Measurements from ENCODE around the gene LCK. TPM values are rescaled to one million over a fixed set of nuclear protein-coding genes. Genes with fewer than 3 reads are reported as not detected.
"Not testable (repeated sequence)": the region's sequence is repeated elsewhere in the genome, so short reads cannot be mapped to it uniquely, and the experiment has no call there.

LCK gene
- total and polyA plus RNA-seq, 9 of the 15 experiments (the other 6 are each of a cell fraction or from before 2014, with no cell fraction given) = 0.04 to 0.47 (median 0.13) TPM; not detected in 6

DNA sequence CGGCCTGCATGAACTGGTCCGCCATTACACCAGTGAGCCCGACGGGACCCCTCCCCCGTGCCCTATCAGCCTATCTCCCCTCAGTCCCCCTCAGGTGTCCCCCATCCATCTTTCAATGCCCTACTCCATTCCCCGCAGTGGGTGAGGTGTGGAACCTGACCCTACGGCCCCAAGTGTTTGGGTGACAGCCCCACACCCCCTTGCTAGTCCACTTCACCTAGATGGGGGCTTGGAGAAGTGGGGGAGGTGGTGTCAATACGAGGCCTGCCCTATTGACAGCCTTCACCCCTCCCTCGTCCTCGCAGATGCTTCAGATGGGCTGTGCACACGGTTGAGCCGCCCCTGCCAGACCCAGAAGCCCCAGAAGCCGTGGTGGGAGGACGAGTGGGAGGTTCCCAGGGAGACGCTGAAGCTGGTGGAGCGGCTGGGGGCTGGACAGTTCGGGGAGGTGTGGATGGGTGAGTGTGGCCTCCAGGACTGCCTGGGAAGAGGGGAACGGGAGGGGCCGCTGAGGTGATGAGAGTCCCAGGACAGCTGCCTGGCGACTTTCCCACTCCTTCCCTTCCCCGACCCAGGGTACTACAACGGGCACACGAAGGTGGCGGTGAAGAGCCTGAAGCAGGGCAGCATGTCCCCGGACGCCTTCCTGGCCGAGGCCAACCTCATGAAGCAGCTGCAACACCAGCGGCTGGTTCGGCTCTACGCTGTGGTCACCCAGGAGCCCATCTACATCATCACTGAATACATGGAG lies 25.1 kb downstream of the LCK start:
- Histone ChIP-seq H3K4me3 (no peak overlapping the region), H3K27me3 (ENCODE audit: control insufficient read depth in 2 of 2, insufficient read depth in 2 of 2, low read length in 2 of 2) (peaks cover 0 to 13% of the 10 kb centered on the region in 2 experiments; a peak in 2 of 5 replicates), H4K20me1 (replicated peaks; ENCODE audit: control insufficient read depth, insufficient read depth, low read length) (no peaks in the 10 kb centered on the region), H3K79me2 (ENCODE audit: control insufficient read depth, insufficient read depth, low read length) (no peaks in the 10 kb centered on the region), H3K4me2 (ENCODE audit: insufficient read depth, low read length) (no peak overlapping the region), H3K27ac (ENCODE audit: extremely low read depth, low read depth, low read length) (no peak overlapping the region), H3K36me3 (ENCODE audit: control insufficient read depth, insufficient read depth, low read length) (no peaks in the 10 kb centered on the region), H3K9ac (ENCODE audit: insufficient read depth in 1 of 2, low read depth in 2 of 2, low read length in 2 of 2) (peak overlapping the region in 1 of 2 experiments; percentile 31; a peak in 2 of 4 replicates), H3K9me3 (replicated peaks; ENCODE audit: control insufficient read depth, insufficient read depth, low read depth, low read length) (no peaks in the 10 kb centered on the region), H3K9me1 (ENCODE audit: control insufficient read depth, insufficient read depth, low read length) (no peaks in the 10 kb centered on the region), H2AFZ (ENCODE audit: low read depth, low read length) (peak overlapping the region; percentile 17; the same call in 1 of the 2 replicates), H3K4me1 (replicated peaks in 1 of 2; ENCODE audit: control insufficient read depth in 2 of 2, insufficient read depth in 2 of 2, low read length in 2 of 2) (peaks cover 8 to 34% of the 10 kb centered on the region in 2 experiments; a peak in 4 of 5 replicates)
- in situ Hi-C loops (cut with MboI) (no loop called here), intact Hi-C loops (cut with micrococcal nuclease) (no loop called here)
- POLR2A ChIA-PET = interaction anchor here (1.5 kb wide), 1 partner anchor 19 kb away, joined by 4 read pairs; no protein-coding TSS in a partner anchor
- ATAC-seq (peak; percentile 34), DNase-seq (ENCODE audit: extremely low read depth in 1 of 4, low spot score in 3 of 4) (peak in 2 of 4 experiments; percentile 45 to 47), FAIRE-seq (no peak)
- BruUV-seq (replicated peaks) = no TSS peak
- 35% methylated on average over 28 of the region's 30 CpGs for WGBS (ENCODE audit: insufficient coverage, low coverage, missing lambda C conversion rate)
- CTCF ChIA-PET (ENCODE audit: low intra/inter-chr PET ratio) = interaction anchor here (0.6 kb wide), 1 partner anchor 299 kb away, joined by 4 read pairs; no protein-coding TSS in a partner anchor
- TF ChIP-seq ZNF175 (CRISPR knock-in tag; IDR thresholded peaks at IDR 0.05; ENCODE audit: low read depth) = no peak

DNA sequence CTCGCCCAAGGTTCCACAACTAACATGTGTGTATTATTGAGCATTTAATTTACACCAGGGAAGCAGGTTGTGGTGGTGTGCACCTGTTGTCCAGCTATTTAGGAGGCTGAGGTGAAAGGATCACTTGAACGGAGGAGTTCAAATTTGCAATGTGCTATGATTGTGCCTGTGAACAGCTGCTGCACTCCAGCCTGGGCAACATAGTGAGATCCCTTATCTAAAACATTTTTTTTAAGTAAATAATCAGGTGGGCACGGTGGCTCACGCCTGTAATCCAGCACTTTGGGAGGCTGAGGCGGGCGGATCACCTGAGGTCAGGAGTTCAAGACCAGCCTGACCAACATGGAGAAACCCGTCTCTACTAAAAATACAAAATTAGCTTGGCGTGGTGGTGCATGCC lies 33.7 kb downstream of the LCK start:
- H3K9ac ChIP-seq (ENCODE audit: insufficient read depth in 1 of 2, low read depth in 2 of 2, low read length in 2 of 2); H3K4me3 ChIP-seq; intact Hi-C loops (cut with micrococcal nuclease); H3K4me1 ChIP-seq (replicated peaks in 1 of 2; ENCODE audit: control insufficient read depth in 2 of 2, insufficient read depth in 2 of 2, low read length in 2 of 2); FAIRE-seq; H4K20me1 ChIP-seq (replicated peaks; ENCODE audit: control insufficient read depth, insufficient read depth, low read length); H3K27ac ChIP-seq (ENCODE audit: extremely low read depth, low read depth, low read length); H3K79me2 ChIP-seq (ENCODE audit: control insufficient read depth, insufficient read depth, low read length); H3K36me3 ChIP-seq (ENCODE audit: control insufficient read depth, insufficient read depth, low read length); ATAC-seq; H3K9me1 ChIP-seq (ENCODE audit: control insufficient read depth, insufficient read depth, low read length); DNase-seq (ENCODE audit: extremely low read depth in 1 of 4, low spot score in 3 of 4); POLR2A ChIA-PET; H3K27me3 ChIP-seq (ENCODE audit: control insufficient read depth in 2 of 2, insufficient read depth in 2 of 2, low read length in 2 of 2); BruUV-seq (replicated peaks); CTCF ChIA-PET (ENCODE audit: low intra/inter-chr PET ratio); H3K4me2 ChIP-seq (ENCODE audit: insufficient read depth, low read length); in situ Hi-C loops (cut with MboI); H2AFZ ChIP-seq (ENCODE audit: low read depth, low read length); H3K9me3 ChIP-seq (replicated peaks; ENCODE audit: control insufficient read depth, insufficient read depth, low read depth, low read length): not testable (repeated sequence)
- WGBS (ENCODE audit: insufficient coverage, low coverage, missing lambda C conversion rate) = 45% methylated on average over 8 of the region's 8 CpGs
- 0 out of 2 replicates have a peak, but pooled peaks have one; percentile 18 for TF ChIP-seq BCOR (IDR thresholded peaks at IDR 0.05)
- TF ChIP-seq ZNF121 (CRISPR knock-in tag; conservative IDR thresholded peaks at IDR 0.05) = peak; percentile 84

Measured in K562 (cell line).